ACHN (cell line): ENCODE data around the gene MTO1.
A peak's percentile ranks its signal among the peaks of the same experiment; 100 is the strongest.
"Not testable (repeated sequence)": the region's sequence is repeated elsewhere in the genome, so short reads cannot be mapped to it uniquely, and the experiment has no call there.

Experiments
- DNase-seq: peaks from one replicate; pipeline ENCODE4 v3.0.0-alpha.2; 2015
- in situ Hi-C: cut with HindIII; loops from 2 replicates; pipeline ENCODE4 v1.10.0; 2017; ENCODE audit warnings: low sequenced_read_pairs, low pct_ligation_motif_present, low pct_unique_long_range_greater_than_20kb

The MTO1 gene

GRCh38 chr6:73520688-73521350 is 59.3 kb downstream of the MTO1 start, which contains the start of gene EEF1A1:
TSS of gene EEF1A1 (minus strand) at chr6:73521032. CDS start at chr6:73520026, 1,006 bp downstream.
- DNase-seq, result peak; percentile 98
- in situ Hi-C loops, result no loop called here

DNA sequence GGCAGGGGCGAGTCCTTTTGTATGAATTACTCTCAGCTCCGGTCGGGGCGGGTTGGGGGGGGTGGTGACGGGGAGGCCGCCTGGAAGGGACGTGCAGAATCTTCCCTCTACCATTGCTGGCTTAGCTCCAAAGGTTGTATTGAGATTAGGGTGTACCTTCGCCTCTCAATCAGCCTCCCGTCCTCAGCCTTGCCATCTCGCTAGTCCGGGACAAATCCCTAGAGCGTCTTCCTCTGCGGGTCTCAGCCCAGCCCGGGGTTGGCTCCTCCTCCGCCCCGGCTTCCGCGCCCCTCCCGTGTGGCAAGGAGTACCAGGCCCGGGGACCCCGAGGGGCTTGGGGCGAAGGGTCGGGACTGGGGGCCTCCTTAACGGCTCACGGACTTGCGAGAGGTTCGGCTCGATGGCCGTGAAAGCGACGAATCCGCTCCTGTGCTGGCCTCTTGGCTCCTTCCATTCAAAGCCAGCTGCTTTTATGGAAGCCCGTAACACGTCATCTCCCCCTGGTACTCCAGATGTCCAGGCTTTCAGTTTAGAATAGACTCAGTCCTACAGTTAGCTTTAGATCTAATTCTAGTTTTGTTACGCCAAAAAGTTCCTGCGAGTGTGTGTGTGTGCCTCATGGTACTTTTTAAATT is 59.9 kb downstream of the MTO1 start:
- peak; percentile 71 for DNase-seq
- in situ Hi-C loops, result no loop called here

- in situ Hi-C loops, result no loop called here
- DNase-seq, result peak; percentile 63
Observed at GRCh38 chr6:73523434-73524123, 62.0 kb downstream of the MTO1 start.

- in situ Hi-C loops, result no loop called here
- DNase-seq, result no peak
Observed at GRCh38 chr6:73525546-73526330, 64.2 kb downstream of the MTO1 start.

GRCh38 chr6:73528897-73529296 is 67.4 kb downstream of the MTO1 start:
- in situ Hi-C loops, result no loop called here
- DNase-seq, result no peak

DNA sequence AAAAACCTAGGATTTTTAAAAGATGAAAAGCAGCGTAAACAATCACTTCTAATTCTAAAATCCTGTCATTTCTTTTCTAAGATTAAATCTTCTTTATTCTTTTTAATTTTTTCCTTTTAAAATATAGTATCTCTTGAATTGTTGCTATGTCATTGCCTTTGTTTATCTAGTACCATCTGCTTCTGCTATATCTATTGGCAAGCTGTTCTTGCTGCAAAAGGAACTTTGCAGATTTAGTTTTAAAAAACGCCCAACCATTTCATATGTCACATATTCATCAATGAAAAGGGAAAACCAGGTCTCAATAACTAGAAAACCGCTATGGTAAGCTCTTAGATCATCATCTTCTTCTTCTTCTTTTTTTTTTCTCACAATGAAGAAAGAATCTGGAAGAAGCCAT is 70.8 kb downstream of the MTO1 start:
- in situ Hi-C loops, result no loop called here
- DNase-seq, result no peak

- DNase-seq, result no peak
- in situ Hi-C loops, result no loop called here
Observed at GRCh38 chr6:73534628-73535027, 73.1 kb downstream of the MTO1 start.

- no peak for DNase-seq
- in situ Hi-C loops, result no loop called here
Observed at GRCh38 chr6:73537677-73538076, 76.1 kb downstream of the MTO1 start.

GRCh38 chr6:73538116-73538779 is 76.7 kb downstream of the MTO1 start:
- DNase-seq, result no peak
- in situ Hi-C loops, result no loop called here

DNA sequence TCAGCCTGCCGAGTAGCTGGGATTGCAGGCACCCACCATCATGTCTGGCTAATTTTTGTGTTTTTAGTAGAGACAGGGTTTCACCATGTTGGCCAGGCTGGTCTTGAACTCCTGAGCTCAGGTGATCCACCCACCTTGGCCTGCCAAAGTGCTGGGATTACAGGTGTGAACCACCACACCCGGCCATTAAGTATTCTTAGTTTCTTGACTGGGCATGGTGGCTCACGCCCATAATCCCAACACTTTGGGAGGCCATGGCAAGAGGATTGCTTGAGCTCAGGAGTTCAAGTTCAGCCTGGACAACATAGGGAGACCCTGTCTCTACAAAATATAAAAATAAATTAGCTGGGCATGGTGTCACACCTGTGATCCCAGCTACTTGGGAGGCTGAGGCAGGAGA is 80.9 kb downstream of the MTO1 start:
- in situ Hi-C loops, DNase-seq: not testable (repeated sequence)

DNA sequence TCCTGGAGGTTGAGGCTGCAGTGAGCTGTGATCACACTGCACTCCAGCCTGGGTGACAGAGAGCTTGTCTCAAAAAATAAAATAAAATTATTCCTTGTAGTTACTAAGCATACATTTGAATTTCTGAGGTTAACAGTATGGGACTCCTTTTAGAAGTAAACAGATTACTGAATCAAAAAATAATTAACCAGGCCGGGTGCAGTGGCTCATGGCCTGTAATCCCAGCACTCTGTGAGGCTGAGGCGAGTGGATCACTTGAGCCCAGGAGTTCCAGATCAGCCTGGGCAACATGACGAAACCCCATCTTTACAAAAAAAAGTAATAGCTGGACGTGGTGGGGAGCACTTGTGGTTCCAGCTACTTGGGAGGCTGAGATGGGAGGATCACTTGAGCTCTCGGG is 81.4 kb downstream of the MTO1 start:
- no peak for DNase-seq
- in situ Hi-C loops, result no loop called here

DNA sequence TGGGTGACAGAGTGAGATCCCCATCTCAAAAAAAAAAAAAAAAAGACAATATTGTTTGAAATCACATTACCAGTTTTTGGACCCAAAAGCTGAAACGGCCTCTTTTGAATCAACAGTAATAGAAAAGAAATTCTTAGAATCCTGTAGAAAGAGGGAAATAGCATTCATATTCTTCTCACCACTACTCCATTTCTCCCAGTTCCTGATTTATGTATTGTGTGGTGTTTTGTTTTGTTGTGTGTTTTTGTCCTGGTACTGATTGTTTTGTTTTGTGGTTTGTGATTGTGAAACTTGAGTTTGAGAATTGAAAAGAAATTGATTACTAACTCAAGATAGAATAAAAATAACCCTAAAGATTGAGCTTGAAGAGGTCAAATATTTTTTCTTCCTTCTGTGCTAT is 85.5 kb downstream of the MTO1 start:
- in situ Hi-C loops, result no loop called here
- no peak for DNase-seq

DNA sequence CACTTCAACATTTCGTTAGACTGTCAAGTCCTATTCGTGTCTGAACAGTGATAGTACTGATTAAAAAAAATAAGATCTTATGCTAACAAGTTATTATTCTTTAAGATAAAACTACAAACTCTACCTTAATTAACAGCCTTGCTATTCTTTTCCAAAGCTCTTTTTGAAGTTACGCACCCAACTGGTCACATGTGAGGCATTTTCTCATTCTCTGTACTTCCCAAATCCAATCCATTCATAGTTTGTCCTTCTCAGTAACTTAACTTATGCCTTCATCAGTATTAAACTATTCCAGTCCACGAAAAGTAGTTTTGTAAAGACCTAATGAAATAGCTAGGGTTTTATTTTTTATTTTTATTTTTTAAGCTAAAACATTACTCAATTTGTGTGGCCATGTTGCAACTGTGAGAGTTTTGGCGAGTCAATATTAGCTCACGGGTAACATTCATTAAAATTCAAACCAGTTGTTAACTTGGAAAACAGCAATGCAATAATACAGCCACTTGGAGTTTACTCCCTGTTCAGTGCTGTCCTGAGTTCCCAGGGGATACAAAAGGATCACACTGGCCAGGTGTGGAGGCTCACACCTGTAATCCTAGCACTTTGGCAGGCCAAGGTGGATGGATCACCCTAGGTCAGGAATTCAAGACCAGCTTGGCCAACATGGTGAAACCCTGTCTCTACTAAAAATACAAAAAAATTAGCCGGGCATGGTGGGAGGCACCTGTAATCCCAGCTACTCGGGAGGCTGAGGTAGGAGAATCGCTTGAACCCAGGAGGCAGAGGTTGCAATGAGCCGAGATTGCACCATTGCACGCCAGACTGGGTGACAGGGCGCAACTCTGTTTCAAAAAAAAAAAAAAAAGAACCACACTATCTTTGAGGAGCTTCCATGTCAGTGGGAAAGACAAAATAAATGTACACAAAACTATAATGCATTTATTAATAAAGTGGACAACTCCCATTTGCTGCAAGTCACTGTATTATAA is 87.2 kb downstream of the MTO1 start:
- DNase-seq, result no peak
- in situ Hi-C loops, result no loop called here

GRCh38 chr6:73551115-73551514 is 89.6 kb downstream of the MTO1 start:
- DNase-seq, in situ Hi-C loops: not testable (repeated sequence)

GRCh38 chr6:73555380-73555949 is 93.9 kb downstream of the MTO1 start:
- DNase-seq, in situ Hi-C loops: not testable (repeated sequence)

DNA sequence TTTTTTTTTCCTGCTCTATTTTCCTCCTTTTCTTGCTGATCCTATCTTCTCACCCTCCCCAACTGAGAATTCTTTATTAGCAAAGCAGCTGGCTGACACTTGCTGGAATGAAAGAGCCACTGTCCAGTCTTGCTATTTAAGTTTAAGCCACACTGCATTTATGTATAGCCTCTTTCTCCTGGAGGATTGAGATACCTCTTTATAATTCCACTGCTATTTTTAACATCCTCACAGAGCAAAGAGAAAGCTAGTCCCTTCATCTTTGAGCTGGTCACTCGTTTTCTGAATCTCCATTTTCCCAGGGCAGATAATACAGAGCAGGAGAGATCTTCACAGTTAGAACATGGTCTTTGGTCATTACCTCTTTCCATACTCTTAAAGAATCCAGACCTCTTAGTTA is 95.3 kb downstream of the MTO1 start:
- DNase-seq, result no peak
- in situ Hi-C loops, result no loop called here
